Eye (tissue), 1 donor: ENCODE results near the gene NUDT6.
"Not testable (repeated sequence)": the region's sequence is repeated elsewhere in the genome, so short reads cannot be mapped to it uniquely, and the experiment has no call there.

Experiments used
- DNase-seq: peaks from one replicate; pipeline ENCODE4 v3.0.0-alpha.2; 2015

NUDT6 gene

GRCh38 chr4:122921971-122922876, at the start of gene NUDT6:
Gene NUDT6 (minus strand): TSS chr4:122922597. CDS start chr4:122922572, 25 bp downstream.
- peak; percentile 92 for DNase-seq

DNA sequence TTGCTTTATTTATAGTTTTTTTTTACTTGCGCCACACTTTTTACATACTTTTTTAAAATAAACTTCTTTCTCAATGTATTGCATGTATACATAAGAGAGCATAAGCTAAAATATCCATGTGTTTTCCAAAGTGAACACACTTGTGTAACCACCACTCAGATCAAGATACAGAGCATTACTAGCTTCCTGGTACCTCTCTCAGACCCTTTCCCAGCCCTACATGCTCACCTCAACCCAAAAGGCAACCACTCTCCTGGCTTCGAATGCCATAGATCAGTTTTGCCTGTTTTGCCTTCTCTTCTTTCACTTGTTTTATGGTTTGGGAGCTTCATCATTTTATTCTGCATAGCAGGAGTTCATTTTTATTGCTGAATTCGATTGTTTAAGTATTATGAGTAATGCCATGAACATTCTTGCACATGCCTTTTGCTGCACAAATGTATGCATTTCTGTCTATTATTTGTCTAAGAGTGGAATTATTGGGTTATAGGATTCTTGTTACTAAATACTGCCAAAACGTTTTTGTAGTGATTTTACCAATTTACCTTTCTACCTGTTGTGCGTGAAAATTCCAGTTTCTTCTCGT, 45.9 kb upstream of the NUDT6 start:
- DNase-seq, result no peak

- no peak for DNase-seq
Observed at GRCh38 chr4:122967231-122967630, 44.8 kb upstream of the NUDT6 start.

GRCh38 chr4:122966201-122966600, 43.8 kb upstream of the NUDT6 start:
- DNase-seq, result no peak

DNA sequence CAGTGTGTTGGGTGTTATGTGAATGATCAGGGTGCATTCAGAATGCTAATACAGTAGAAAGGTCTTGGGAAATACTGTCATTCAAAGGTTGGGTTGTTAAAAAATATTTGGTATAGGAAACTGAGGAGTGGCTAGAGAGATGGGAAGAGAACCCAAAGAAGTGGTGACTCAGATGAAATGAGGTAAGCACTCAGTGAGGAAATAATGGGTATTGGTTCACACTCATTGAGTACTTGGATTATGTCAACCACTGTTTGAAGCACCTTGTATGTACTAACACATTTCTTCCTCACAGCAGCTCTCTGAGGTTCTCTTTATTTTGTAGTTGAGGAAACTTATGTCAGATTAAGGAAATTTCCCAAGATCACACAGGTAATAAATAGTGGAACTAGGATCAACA, 40.8 kb upstream of the NUDT6 start:
- no peak for DNase-seq

- no peak for DNase-seq
Observed at GRCh38 chr4:122960611-122961000, 38.2 kb upstream of the NUDT6 start.

DNA sequence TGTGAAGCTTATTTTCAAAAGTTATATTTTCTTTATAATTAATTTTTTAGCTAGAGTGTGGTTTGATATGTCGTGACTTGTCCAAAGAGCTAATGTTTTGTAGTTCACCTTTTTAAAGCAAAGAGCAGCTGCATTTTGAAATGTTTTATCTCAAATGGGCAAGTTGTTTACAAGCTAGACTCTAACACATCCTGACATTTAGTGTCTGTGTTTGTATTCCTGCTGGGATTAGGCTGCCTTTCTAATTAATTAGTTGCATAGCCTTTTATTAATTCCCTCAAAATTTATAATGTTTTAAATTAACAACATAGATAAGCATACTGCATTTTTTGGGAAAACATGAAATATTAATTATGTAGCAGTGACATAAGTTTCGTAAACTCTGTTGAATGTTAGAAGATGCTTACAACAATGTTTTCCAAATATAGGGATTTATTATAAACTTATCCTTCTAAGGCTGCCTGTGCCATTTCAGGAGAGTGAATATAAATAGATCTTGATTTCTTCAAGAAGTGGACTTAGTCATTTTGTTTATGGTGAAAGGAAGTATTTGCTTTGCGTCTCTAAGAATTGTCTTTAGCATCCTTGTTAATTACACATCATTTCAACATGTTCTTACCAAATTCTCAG, 37.7 kb upstream of the NUDT6 start:
- no peak for DNase-seq

DNA sequence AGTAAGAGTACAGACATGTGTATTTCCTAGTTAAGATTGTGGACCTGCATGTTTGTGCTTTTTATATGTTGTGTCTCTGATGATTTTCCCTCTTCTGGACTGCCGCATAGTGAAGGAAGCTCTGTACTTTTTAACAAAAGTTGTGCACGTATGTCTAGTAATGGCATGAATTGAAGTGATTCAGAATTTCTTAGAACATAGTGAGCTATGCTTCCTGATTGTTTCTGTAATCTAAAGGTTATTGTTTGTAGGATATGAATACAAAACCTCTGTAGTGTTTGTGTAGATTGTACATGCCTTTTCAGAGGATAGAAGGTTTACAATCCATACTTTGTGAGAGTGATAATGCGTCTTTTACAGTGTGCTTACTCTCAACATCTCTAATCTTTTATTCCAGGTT, 37.0 kb upstream of the NUDT6 start:
- no peak for DNase-seq

DNA sequence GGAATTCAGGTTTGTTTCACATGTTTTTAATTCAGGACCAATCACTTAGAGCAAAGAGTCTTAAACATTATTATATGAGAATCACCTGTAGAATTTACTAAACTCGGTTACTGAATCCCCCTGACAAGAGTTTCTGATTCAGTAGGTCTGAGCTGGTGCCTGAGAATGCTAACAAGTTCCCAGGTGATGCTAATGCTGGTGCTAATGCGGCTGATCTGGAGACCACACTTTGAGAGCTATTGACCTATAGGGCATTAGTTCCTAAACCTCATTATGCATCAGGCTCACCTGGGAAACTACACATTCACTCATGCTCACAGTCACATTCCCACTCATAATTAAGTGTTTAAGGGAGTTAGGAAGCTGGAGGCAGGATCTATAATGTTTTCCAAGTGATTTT, 36.1 kb upstream of the NUDT6 start:
- no peak for DNase-seq

DNA sequence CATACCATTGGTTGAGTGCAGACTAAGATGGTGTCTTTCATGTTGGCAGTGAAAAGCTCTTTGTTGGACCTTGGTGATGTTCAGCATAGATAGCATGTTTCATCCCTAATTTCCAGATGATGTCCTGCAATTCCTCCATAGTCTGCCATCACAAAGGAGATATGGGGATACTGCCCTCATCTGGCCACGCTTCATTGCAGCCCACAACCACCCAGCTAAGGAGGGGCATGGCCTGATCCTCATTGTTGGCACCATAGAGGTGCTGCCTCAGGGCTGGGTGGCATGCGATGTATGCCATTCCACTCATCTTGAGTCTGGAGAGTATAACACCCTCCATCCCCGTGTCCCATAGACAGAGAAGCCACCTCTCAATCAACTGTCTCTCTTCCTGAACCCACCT, 31.5 kb upstream of the NUDT6 start:
- DNase-seq, result no peak

DNA sequence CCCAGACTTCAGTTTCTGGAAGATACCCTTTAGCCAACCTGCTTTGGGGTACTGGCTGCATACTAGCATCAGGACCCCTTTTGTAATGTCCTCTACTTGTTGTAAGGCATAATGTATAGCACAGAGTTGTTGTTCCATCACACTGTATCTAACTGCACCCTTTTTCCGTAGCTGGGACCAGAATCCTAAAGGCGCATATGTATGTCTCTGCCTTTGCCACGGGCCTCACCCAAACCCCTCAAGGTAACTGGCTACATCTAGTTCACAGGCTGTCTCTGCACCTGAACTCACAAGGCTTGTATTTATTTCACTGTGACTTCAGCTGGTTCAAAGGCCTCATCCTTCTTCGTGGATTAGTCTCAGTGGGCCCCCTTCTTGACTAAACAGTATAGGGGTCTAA, 29.6 kb upstream of the NUDT6 start:
- DNase-seq, result no peak

- no peak for DNase-seq
Observed at GRCh38 chr4:122948671-122949070, 26.3 kb upstream of the NUDT6 start.

DNA sequence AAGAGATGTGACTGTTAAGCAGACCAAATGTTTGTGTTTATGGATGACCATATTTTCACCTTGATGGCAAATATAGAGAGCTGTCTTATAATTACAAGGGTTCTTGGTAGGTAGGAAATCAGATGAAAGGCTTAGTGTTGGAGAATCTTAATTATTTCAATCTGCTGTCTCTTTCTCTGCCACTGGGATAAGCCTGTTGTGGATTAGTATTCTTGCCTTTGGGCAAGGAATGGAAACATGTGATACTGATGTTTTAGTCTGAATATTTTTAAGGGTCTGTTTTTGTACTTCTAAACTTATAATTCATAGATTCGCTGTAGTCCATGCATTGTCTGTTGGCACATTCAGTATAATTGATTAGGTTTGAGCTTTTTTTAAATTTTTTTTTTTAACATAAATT, 23.7 kb upstream of the NUDT6 start:
- DNase-seq, result no peak

DNA sequence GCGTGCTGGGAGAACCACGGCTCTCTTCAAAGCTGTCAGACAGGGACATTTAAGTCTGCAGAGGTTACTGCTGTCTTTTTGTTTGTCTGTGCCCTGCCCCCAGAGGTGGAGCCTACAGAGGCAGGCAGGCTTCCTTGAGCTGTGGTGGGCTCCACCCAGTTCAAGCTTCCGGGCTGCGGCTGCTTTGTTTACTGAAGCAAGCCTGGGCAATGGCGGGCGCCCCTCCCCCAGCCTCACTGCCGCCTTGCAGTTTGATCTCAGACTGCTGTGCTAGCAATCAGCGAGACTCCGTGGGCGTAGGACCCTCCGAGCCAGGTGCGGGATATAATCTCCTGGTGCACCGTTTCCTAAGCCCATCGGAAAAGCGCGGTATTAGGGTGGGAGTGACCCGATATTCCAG, 22.7 kb upstream of the NUDT6 start:
- DNase-seq, result not testable (repeated sequence)

- no peak for DNase-seq
Observed at GRCh38 chr4:122932763-122933162, 10.4 kb upstream of the NUDT6 start.

DNA sequence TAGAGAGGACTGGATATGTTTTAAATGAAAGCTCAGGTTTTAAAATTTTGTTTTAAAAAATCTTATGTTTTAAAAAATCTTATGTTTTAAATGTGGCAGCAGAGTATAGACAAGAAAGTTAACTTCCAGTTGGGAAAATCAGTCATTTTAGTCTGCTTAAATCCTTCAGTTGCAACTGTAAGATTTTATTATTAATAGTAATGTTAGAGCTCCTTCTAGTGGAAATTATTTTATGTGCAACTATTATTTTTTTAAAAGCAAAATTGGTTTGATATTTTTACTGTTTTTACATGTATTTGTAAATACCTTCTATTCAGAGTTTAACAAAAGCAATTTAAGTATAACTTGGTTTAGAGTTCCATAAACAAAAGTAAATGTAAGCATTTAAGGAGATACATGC, 8.5 kb upstream of the NUDT6 start:
- peak; percentile 30 for DNase-seq

GRCh38 chr4:122928930-122929329, 6.5 kb upstream of the NUDT6 start:
- DNase-seq, result no peak

- DNase-seq, result peak; percentile 97
Observed at GRCh38 chr4:122922877-122923511, 597 bp upstream of the NUDT6 start.

DNA sequence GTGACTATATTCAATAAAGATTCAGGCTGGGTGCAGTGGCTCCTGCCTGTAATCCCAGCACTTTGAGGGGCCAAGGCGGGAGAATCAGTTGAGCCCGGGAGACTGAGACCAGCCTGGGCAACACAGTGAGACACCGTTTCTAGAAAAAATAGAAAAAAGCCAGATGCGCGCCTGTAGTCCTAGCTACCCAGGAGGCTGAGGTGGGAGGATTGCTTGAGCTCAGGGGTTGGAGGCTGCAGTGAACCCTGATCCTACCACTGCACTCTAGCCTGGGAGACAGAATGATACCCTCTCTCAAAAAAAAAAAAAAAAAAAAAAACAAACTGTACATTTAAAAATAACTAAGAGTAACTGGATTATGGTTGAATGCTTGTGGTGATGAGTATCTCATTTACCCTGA, 1.1 kb downstream of the NUDT6 start:
- DNase-seq, result no peak

DNA sequence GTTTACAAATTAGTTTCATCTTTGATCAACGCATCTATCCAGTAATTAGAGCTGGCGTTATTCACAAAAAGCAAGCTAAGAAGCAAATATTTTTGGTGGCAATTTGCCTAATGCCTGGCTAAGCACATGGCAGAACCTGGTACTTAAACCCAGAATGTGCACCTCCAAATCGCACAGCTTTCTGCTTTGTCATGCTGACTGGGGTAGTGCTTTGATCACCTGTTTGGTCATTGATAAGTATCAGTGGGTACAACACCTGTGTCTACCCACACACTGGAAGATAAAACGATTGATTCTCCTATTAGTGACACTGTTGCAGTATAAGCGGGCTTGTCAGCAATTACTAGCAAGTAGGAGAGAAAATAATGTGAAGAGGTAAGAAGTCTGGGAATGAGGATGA, 1.9 kb downstream of the NUDT6 start:
- DNase-seq, result no peak

DNA sequence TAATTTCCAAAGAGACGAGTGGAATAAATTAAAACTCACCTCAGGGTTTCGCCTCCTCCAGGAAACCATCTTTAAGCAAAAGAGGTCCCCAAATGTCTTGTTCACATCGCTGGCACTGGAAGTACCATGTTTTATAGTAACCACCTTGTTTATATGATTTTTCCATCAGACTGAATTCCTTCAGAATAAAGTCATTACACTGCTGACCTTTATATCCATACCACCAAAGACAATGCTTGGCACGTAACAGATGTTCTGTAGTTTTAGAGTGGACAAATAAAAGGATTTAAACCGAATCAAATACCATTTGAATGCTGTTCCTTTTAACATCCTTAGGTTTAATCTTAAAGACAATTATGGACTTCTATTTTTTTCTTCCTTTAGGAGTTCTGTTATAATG, 4.7 kb downstream of the NUDT6 start:
- no peak for DNase-seq

DNA sequence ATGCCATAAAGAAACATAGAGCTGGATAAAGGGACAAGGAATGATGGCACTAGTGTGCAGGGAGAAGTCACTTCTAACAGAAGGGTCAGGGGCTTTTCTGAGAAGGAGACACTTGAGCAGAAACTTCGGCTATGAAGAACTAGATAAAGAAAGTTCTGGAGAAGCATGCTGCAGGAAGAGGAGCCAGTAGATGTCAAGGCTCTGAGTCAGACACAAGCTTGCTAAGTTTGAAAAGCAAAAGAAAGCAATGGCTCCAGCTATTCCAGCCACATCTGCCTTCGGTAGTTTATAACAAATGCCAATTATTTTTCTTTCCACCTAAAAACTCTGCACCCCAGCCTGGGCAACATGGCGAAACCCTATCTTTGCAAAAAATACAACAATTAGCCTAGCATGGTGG, 7.5 kb downstream of the NUDT6 start:
- DNase-seq, result no peak

DNA sequence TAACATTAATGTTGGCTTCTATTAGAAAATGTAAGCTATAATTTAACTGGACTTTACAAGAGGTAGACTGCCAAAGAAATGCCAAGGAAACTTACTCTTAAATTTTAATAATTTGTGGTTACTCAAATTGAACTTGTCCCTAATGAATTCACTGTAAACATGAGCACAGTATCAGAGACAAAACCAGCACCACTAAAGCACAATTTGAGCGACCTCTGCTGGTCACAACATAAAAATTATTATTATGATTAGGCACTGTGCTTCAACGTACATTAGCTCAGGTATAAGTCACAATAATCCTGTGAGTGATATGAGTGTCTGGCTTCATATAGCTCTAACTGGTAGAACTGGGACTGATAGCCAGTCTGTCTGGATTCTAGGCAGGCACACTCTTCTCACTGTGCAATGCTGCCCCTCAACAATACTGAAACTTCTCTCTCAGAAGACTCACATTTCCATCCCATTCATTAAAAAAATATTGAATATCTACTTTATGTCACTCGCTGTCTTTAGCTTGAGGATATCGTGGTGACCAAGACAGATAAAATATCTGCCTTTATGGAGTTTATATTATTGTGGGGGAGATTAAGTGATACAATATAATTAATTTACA, 8.0 kb downstream of the NUDT6 start:
- DNase-seq, result peak; percentile 76
